SK-MEL-5 (cell line): ENCODE data around the gene TREML4. TPM values are rescaled to one million over a fixed set of nuclear protein-coding genes. Genes with fewer than 3 reads are reported as not detected.
"Not testable (repeated sequence)": the region's sequence is repeated elsewhere in the genome, so short reads cannot be mapped to it uniquely, and the experiment has no call there.

Experiments used
- DNase-seq: peaks from one replicate; pipeline ENCODE4 v3.0.0-alpha.2; 2016; ENCODE audit warnings: low read depth, low spot score
- in situ Hi-C: cut with HindIII; loops from 2 replicates; pipeline ENCODE4 v1.10.0; 2016; ENCODE audit warnings: low sequenced_read_pairs, high pct_unique_total_duplicates, low pct_unique_long_range_greater_than_20kb
- polyA plus RNA-seq, 2 experiments: library from polyadenylated mRNA; depleted of rRNA; stranded (reverse); fragments of >200 nt; gene quantifications; 2 replicates each; pipeline ENCODE4 v1.2.3, GENCODE V29; 2015
- total RNA-seq: library from RNA; depleted of rRNA; stranded (reverse); fragments of >200 nt; shearing (Covaris generic); gene quantifications from 2 replicates; pipeline ENCODE4 v1.2.3, GENCODE V29; 2014; rRNA removed

Gene TREML4
- total RNA-seq = not detected in 2 replicates
- polyA plus RNA-seq (2015; cell fraction: cytosol; rRNA removed) = not detected in 2 replicates
- not detected in 2 replicates for polyA plus RNA-seq (2015; cell fraction: nucleus; rRNA removed)

- in situ Hi-C loops = no loop called here
- no peak for DNase-seq
Measured at GRCh38 chr6:41228096-41228495, at the start of gene TREML4. TREML4 (plus strand) TSS chr6:41228349; CDS start chr6:41228428, 79 bp downstream.

GRCh38 chr6:41179163-41179562, 49.0 kb upstream of the TREML4 start:
- in situ Hi-C loops = loop anchor here (25.0 kb wide), 1 partner anchor 92 kb away; no protein-coding TSS in a partner anchor
- no peak for DNase-seq

GRCh38 chr6:41181566-41181965, 46.6 kb upstream of the TREML4 start:
- DNase-seq = peak; percentile 46
- in situ Hi-C loops = loop anchor here (25.0 kb wide), 1 partner anchor 94 kb away; no protein-coding TSS in a partner anchor

GRCh38 chr6:41182069-41183034, 45.8 kb upstream of the TREML4 start:
- in situ Hi-C loops = loop anchor here (25.0 kb wide), 1 partner anchor 95 kb away; no protein-coding TSS in a partner anchor
- peak; percentile 86 for DNase-seq

GRCh38 chr6:41184761-41185160, 43.4 kb upstream of the TREML4 start:
- in situ Hi-C loops = loop anchor here (25.0 kb wide), 1 partner anchor 97 kb away; no protein-coding TSS in a partner anchor
- no peak for DNase-seq

- in situ Hi-C loops = loop anchor here (25.0 kb wide), 1 partner anchor 99 kb away; no protein-coding TSS in a partner anchor
- DNase-seq = no peak
Measured at GRCh38 chr6:41186031-41186562, 42.1 kb upstream of the TREML4 start.

- in situ Hi-C loops = loop anchor here (25.0 kb wide), 1 partner anchor 101 kb away; no protein-coding TSS in a partner anchor
Measured at GRCh38 chr6:41187924-41188886, 39.9 kb upstream of the TREML4 start.

GRCh38 chr6:41189046-41189445, 39.1 kb upstream of the TREML4 start:
- in situ Hi-C loops = loop anchor here (25.0 kb wide), 1 partner anchor 102 kb away; no protein-coding TSS in a partner anchor
- DNase-seq = not testable (repeated sequence)

More at GRCh38 chr6:41187924-41188886, 39.9 kb upstream of the TREML4 start:
- no peak for DNase-seq

- DNase-seq = no peak
- in situ Hi-C loops = loop anchor here (25.0 kb wide), 1 partner anchor 103 kb away; no protein-coding TSS in a partner anchor
Measured at GRCh38 chr6:41189967-41190366, 38.2 kb upstream of the TREML4 start.

- no peak for DNase-seq
- in situ Hi-C loops = loop anchor here (25.0 kb wide), 1 partner anchor 103 kb away; no protein-coding TSS in a partner anchor
Measured at GRCh38 chr6:41190791-41191190, 37.4 kb upstream of the TREML4 start.

- peak; percentile 64 for DNase-seq
Measured at GRCh38 chr6:41191569-41191968, 36.6 kb upstream of the TREML4 start.

GRCh38 chr6:41193171-41193734, 34.9 kb upstream of the TREML4 start:
- no peak for DNase-seq
- in situ Hi-C loops = loop anchor here (25.0 kb wide), 1 partner anchor 106 kb away; no protein-coding TSS in a partner anchor

More at GRCh38 chr6:41191569-41191968, 36.6 kb upstream of the TREML4 start:
- in situ Hi-C loops = loop anchor here (25.0 kb wide), 1 partner anchor 104 kb away; no protein-coding TSS in a partner anchor

GRCh38 chr6:41193884-41194283, 34.3 kb upstream of the TREML4 start:
- in situ Hi-C loops = loop anchor here (25.0 kb wide), 1 partner anchor 107 kb away; no protein-coding TSS in a partner anchor
- no peak for DNase-seq

- no peak for DNase-seq
- in situ Hi-C loops = loop anchor here (25.0 kb wide), 1 partner anchor 107 kb away; no protein-coding TSS in a partner anchor
Measured at GRCh38 chr6:41194386-41194785, 33.8 kb upstream of the TREML4 start.

GRCh38 chr6:41197234-41197633, 30.9 kb upstream of the TREML4 start:
- in situ Hi-C loops = loop anchor here (25.0 kb wide), 1 partner anchor 110 kb away; no protein-coding TSS in a partner anchor
- no peak for DNase-seq
